Effector CD8-positive, alpha-beta T cell (primary cell): Measurements from ENCODE around the gene IQCN.

ENCODE experiments used
- DNase-seq: peaks from one replicate; lab custom pipeline; 2025; lab: John Stamatoyannopoulos, UW

Gene IQCN

GRCh38 chr19:18233224-18233825 is 40.9 kb downstream of the IQCN start:
- peak; percentile 20 for DNase-seq

- DNase-seq, result no peak
These were observed 41.6 kb downstream of the IQCN start for GRCh38 chr19:18232540-18233223.

GRCh38 chr19:18231775-18232174 is 42.5 kb downstream of the IQCN start:
- DNase-seq, result no peak

- DNase-seq, result no peak
These were observed 43.1 kb downstream of the IQCN start for GRCh38 chr19:18230941-18231734.

GRCh38 chr19:18229915-18230314 is 44.3 kb downstream of the IQCN start:
- no peak for DNase-seq

- DNase-seq, result no peak
These were observed 44.8 kb downstream of the IQCN start for GRCh38 chr19:18229474-18229873.

GRCh38 chr19:18227781-18228271 is 46.4 kb downstream of the IQCN start:
- DNase-seq, result no peak

GRCh38 chr19:18226956-18227780 is 47.1 kb downstream of the IQCN start:
- DNase-seq, result no peak

- DNase-seq, result no peak
These were observed 48.4 kb downstream of the IQCN start, which contains the start of gene PDE4C for GRCh38 chr19:18225702-18226468. Gene PDE4C, minus strand, starts transcription at chr19:18226438. Its CDS starts 23 bp downstream, at chr19:18226415.

GRCh38 chr19:18225355-18225701 is 48.9 kb downstream of the IQCN start:
- no peak for DNase-seq

GRCh38 chr19:18224525-18225354 is 49.5 kb downstream of the IQCN start:
- DNase-seq, result peak; percentile 71

GRCh38 chr19:18223860-18224524 is 50.3 kb downstream of the IQCN start:
- DNase-seq, result no peak

- DNase-seq, result no peak
These were observed 52.2 kb downstream of the IQCN start for GRCh38 chr19:18221815-18222725.

- no peak for DNase-seq
These were observed 53.5 kb downstream of the IQCN start for GRCh38 chr19:18220632-18221275.

GRCh38 chr19:18219911-18220631 is 54.2 kb downstream of the IQCN start:
- DNase-seq, result no peak

- DNase-seq, result no peak
These were observed 55.7 kb downstream of the IQCN start for GRCh38 chr19:18218600-18218999.

GRCh38 chr19:18218159-18218558 is 56.1 kb downstream of the IQCN start:
- no peak for DNase-seq
